Measurements from ENCODE around the gene POLR1F. TPM values are rescaled to one million over a fixed set of nuclear protein-coding genes. Genes with fewer than 3 reads are reported as not detected.

POLR1F gene
- total and polyA plus RNA-seq, 4 donors: 3.1 to 15.3 (median 8.3) TPM

DNA sequence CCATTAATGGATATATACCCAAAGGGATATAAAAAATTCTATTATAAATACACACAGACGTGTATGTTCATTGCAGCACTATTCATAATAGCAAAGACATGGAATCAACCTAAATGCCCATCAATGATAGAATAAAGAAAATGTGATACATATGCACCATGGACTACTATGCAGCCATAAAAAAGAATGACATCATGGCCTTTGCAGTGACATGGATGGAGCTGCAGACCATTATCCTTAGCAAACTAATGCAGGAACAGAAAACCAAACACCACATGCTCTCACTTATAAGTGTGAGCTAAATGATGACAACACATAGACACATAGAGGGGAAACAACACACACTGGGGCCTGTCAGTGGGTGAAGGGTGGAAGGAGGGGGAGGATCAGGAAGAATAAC, 33.0 kb downstream of the POLR1F start:
- WGBS: 78% methylated on average over 1 of the region's 1 CpG
- no peaks in the 10 kb centered on the region for H3K4me1 ChIP-seq (ENCODE audit: control insufficient read depth in 4 of 4, insufficient read depth in 4 of 4, low read length in 3 of 4)
- no peak overlapping the region for H3K9ac ChIP-seq (ENCODE audit: low read depth in 1 of 2, low read length in 2 of 2)
- TF ChIP-seq, protein P1, sequence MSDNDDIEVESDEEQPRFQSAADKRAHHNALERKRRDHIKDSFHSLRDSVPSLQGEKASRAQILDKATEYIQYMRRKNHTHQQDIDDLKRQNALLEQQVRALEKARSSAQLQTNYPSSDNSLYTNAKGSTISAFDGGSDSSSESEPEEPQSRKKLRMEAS (IDR thresholded peaks at IDR 0.05): no peak
- TF ChIP-seq EGR1 (IDR thresholded peaks at IDR 0.05; ENCODE audit: low read depth in 2 of 2) (no peak), RAD21 (IDR thresholded peaks at IDR 0.05) (no peak), HNF4G (IDR thresholded peaks at IDR 0.05) (no peak), YY1 (IDR thresholded peaks at IDR 0.05) (no peak), JUND (IDR thresholded peaks at IDR 0.05) (no peak), RXRA (IDR thresholded peaks at IDR 0.05) (no peak), TAF1 (conservative IDR thresholded peaks at IDR 0.05) (no peak), SP1 (IDR thresholded peaks at IDR 0.05) (no peak), FOXA2 (IDR thresholded peaks at IDR 0.05) (no peak), FOXA1 (IDR thresholded peaks at IDR 0.05) (no peak)
- TF ChIP-seq, protein P2, sequence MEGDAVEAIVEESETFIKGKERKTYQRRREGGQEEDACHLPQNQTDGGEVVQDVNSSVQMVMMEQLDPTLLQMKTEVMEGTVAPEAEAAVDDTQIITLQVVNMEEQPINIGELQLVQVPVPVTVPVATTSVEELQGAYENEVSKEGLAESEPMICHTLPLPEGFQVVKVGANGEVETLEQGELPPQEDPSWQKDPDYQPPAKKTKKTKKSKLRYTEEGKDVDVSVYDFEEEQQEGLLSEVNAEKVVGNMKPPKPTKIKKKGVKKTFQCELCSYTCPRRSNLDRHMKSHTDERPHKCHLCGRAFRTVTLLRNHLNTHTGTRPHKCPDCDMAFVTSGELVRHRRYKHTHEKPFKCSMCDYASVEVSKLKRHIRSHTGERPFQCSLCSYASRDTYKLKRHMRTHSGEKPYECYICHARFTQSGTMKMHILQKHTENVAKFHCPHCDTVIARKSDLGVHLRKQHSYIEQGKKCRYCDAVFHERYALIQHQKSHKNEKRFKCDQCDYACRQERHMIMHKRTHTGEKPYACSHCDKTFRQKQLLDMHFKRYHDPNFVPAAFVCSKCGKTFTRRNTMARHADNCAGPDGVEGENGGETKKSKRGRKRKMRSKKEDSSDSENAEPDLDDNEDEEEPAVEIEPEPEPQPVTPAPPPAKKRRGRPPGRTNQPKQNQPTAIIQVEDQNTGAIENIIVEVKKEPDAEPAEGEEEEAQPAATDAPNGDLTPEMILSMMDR (IDR thresholded peaks at IDR 0.05; ENCODE audit: low read depth, low read length, missing input control): no peak
- no peaks in the 10 kb centered on the region for H3K36me3 ChIP-seq (ENCODE audit: control insufficient read depth in 4 of 4, insufficient read depth in 3 of 4, low read depth in 1 of 4, low read length in 3 of 4)
- H3K27ac ChIP-seq (ENCODE audit: low read depth in 1 of 2, low read length in 2 of 2): no peak overlapping the region
- peaks cover 0 to under 1% (median 0%) of the 10 kb centered on the region in 4 donors for H3K27me3 ChIP-seq (ENCODE audit: control insufficient read depth in 4 of 4, insufficient read depth in 4 of 4, low read length in 3 of 4)
- no peaks in the 10 kb centered on the region for H3K9me3 ChIP-seq (ENCODE audit: control insufficient read depth in 4 of 4, low read length in 3 of 4)
- DNase-seq (ENCODE audit: low spot score): no peak
- no peak overlapping the region for H3K4me3 ChIP-seq (ENCODE audit: low read depth in 1 of 3, low read length in 3 of 3)

DNA sequence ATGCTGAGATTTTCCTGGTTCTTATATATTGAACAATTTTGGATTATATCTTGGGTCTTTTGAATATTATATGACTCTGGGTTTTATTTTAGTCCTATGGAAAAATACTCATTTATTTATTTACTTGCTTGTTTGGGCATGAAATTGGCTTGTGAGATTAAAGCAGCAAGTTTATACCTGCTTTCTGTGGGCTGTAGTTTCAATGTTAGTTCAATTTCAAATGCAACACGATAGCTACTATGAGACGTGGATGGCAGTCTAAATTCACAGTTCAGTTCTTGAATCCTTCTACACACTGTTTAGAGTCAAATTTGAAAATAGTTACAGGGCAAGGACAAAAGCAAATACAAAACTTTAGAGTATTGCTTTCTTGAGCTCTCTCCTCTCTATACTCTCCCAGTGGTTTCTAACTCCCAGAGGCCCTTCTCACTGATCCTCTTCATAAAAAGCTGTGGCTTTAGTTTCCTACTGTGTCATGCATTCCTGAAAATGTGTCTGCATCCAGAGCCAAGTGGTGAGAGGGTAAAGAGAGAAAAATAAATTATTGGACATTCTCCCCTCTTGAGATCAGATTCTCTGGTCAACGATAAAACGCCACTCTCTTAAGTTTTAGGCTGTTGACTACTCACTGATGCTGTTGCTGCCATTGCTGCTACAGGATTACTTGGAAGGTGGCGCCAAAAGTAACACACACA, 34.4 kb downstream of the POLR1F start:
- Histone ChIP-seq H3K36me3 (ENCODE audit: control insufficient read depth in 4 of 4, insufficient read depth in 3 of 4, low read depth in 1 of 4, low read length in 3 of 4) (no peaks in the 10 kb centered on the region), H3K9ac (ENCODE audit: low read depth in 1 of 2, low read length in 2 of 2) (no peak overlapping the region), H3K4me3 (ENCODE audit: low read depth in 1 of 3, low read length in 3 of 3) (no peak overlapping the region), H3K4me1 (ENCODE audit: control insufficient read depth in 4 of 4, insufficient read depth in 4 of 4, low read length in 3 of 4) (no peaks in the 10 kb centered on the region), H3K9me3 (ENCODE audit: control insufficient read depth in 4 of 4, low read length in 3 of 4) (no peaks in the 10 kb centered on the region), H3K27me3 (ENCODE audit: control insufficient read depth in 4 of 4, insufficient read depth in 4 of 4, low read length in 3 of 4) (peaks cover 0 to 4% (median 0%) of the 10 kb centered on the region in 4 donors), H3K27ac (ENCODE audit: low read depth in 1 of 2, low read length in 2 of 2) (no peak overlapping the region)
- 71% methylated on average over 5 of the region's 5 CpGs for WGBS
- DNase-seq (ENCODE audit: low spot score): no peak
- TF ChIP-seq FOXA2 (IDR thresholded peaks at IDR 0.05) (no peak), NR2F2 (IDR thresholded peaks at IDR 0.05) (no peak), GABPA (IDR thresholded peaks at IDR 0.05 in 1 of 2, conservative IDR thresholded peaks at IDR 0.05 in 1 of 2) (no peak), SP1 (IDR thresholded peaks at IDR 0.05) (no peak), RXRA (IDR thresholded peaks at IDR 0.05) (no peak), HNF4A (conservative IDR thresholded peaks at IDR 0.05) (no peak)
- TF ChIP-seq, protein P3, sequence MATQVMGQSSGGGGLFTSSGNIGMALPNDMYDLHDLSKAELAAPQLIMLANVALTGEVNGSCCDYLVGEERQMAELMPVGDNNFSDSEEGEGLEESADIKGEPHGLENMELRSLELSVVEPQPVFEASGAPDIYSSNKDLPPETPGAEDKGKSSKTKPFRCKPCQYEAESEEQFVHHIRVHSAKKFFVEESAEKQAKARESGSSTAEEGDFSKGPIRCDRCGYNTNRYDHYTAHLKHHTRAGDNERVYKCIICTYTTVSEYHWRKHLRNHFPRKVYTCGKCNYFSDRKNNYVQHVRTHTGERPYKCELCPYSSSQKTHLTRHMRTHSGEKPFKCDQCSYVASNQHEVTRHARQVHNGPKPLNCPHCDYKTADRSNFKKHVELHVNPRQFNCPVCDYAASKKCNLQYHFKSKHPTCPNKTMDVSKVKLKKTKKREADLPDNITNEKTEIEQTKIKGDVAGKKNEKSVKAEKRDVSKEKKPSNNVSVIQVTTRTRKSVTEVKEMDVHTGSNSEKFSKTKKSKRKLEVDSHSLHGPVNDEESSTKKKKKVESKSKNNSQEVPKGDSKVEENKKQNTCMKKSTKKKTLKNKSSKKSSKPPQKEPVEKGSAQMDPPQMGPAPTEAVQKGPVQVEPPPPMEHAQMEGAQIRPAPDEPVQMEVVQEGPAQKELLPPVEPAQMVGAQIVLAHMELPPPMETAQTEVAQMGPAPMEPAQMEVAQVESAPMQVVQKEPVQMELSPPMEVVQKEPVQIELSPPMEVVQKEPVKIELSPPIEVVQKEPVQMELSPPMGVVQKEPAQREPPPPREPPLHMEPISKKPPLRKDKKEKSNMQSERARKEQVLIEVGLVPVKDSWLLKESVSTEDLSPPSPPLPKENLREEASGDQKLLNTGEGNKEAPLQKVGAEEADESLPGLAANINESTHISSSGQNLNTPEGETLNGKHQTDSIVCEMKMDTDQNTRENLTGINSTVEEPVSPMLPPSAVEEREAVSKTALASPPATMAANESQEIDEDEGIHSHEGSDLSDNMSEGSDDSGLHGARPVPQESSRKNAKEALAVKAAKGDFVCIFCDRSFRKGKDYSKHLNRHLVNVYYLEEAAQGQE (IDR thresholded peaks at IDR 0.05): no peak
- TF ChIP-seq, protein P2 (IDR thresholded peaks at IDR 0.05; ENCODE audit: low read depth, low read length, missing input control): no peak
- TF ChIP-seq, protein P4, sequence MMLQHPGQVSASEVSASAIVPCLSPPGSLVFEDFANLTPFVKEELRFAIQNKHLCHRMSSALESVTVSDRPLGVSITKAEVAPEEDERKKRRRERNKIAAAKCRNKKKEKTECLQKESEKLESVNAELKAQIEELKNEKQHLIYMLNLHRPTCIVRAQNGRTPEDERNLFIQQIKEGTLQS (IDR thresholded peaks at IDR 0.05): no peak
- TF ChIP-seq, protein P1 (IDR thresholded peaks at IDR 0.05): no peak

Data from liver (tissue), 9 donors.